ENCODE results near the gene IGFL2.

The IGFL2 gene

GRCh38 chr19:46209051-46209450 lies 61.0 kb downstream of the IGFL2 start:
- DNase-seq (ENCODE audit: low read depth in 2 of 2): no peak

- DNase-seq (ENCODE audit: low read depth in 2 of 2): no peak
These were observed 61.4 kb downstream of the IGFL2 start for GRCh38 chr19:46209472-46209871.

GRCh38 chr19:46210669-46211068 lies 62.6 kb downstream of the IGFL2 start:
- DNase-seq (ENCODE audit: low read depth in 2 of 2): no peak

Data from activated CD4-positive, alpha-beta T cell treated with anti-CD3 and anti-CD28 coated beads for 24 hours (primary cell).